IMR-90 (cell line): ENCODE measurements around the gene ATP1A3. TPM values are rescaled to one million over a fixed set of nuclear protein-coding genes. Genes with fewer than 3 reads are reported as not detected.

Experiments used
- ATAC-seq: fragments of 200-7000 bp; cut with Tn5 transposase; 2 replicates; pipeline ENCODE4 v1.9.1; 2020; ENCODE audit warnings: low read depth, mild to moderate bottlenecking, moderate library complexity
- BruUV-seq: library from RNA; stranded (reverse); fragments of 400-500 nt; replicated peaks from 2 replicates; lab custom pipeline; 2021; lab: Mats Ljungman, UMichigan
- CTCF ChIA-PET: fragments of 300-600 bp; formaldehyde crosslinking; extraction: SDS; loops from one replicate; lab custom pipeline; 2021; ENCODE audit warnings: antibody characterized with exemption; lab: Yijun Ruan, JAX
- POLR2A ChIA-PET: fragments of 300-600 bp; sonication (Branson Sonifier 250); formaldehyde crosslinking; loops from one replicate; lab custom pipeline; 2022; ENCODE audit warnings: antibody characterized with exemption; ENCODE audit not compliant: unreplicated experiment; lab: Charles Lee
- DNase-seq: peaks from one replicate; pipeline ENCODE4 v3.0.0; 2013
- H2AFZ ChIP-seq: replicated peaks from 2 replicates; pipeline ENCODE3; 2013; ENCODE audit warnings: low read length, mild to moderate bottlenecking; ENCODE audit not compliant: poor library complexity
- H2AK5ac ChIP-seq: 2 replicates; pipeline ENCODE4 v1.6.1; 2013; ENCODE audit warnings: low read depth, low read length, inconsistent platforms
- H2AK9ac ChIP-seq: replicated peaks from 2 replicates; pipeline ENCODE3; 2013; ENCODE audit warnings: mild to moderate bottlenecking, low read depth, low read length, moderate library complexity; ENCODE audit not compliant: poor library complexity
- H2BK120ac ChIP-seq: 2 replicates; pipeline ENCODE4 v1.6.1; 2013; ENCODE audit warnings: low read depth, low read length, inconsistent platforms
- H2BK15ac ChIP-seq: 3 replicates; pipeline ENCODE4 v1.6.1; 2013; ENCODE audit warnings: low read depth, low read length, inconsistent platforms
- H2BK20ac ChIP-seq: 2 replicates; pipeline ENCODE4 v1.6.1; 2013; ENCODE audit warnings: low read depth, mild to moderate bottlenecking, inconsistent platforms, low read length, moderate library complexity
- H2BK5ac ChIP-seq: 2 replicates; pipeline ENCODE4 v1.6.1; 2013; ENCODE audit warnings: mild to moderate bottlenecking, low read depth, low read length, inconsistent platforms; ENCODE audit not compliant: poor library complexity, severe bottlenecking
- H3K14ac ChIP-seq: replicated peaks from 2 replicates; pipeline ENCODE4 v1.6.1; 2013; ENCODE audit warnings: low read depth, low read length, inconsistent platforms
- H3K18ac ChIP-seq: 2 replicates; pipeline ENCODE4 v1.6.1; 2013; ENCODE audit warnings: low read depth, low read length, control low read depth
- H3K23ac ChIP-seq: 2 replicates; pipeline ENCODE4 v1.6.1; 2013; ENCODE audit warnings: low read depth, low read length, inconsistent platforms
- H3K27ac ChIP-seq: 2 replicates; pipeline ENCODE4 v1.5.1; 2013; ENCODE audit warnings: mild to moderate bottlenecking, control low read depth, low read length; ENCODE audit not compliant: insufficient read depth
- H3K27me3 ChIP-seq: 2 replicates; pipeline ENCODE4 v1.6.1; 2013; ENCODE audit warnings: low read length; ENCODE audit not compliant: control insufficient read depth, insufficient read depth
- H3K36me3 ChIP-seq: 2 replicates; pipeline ENCODE4 v1.6.1; 2013; ENCODE audit warnings: low read length, mixed read lengths; ENCODE audit not compliant: control insufficient read depth, insufficient read depth
- H3K4ac ChIP-seq: 2 replicates; pipeline ENCODE4 v1.6.1; 2013; ENCODE audit warnings: low read depth, low read length, inconsistent platforms
- H3K4me1 ChIP-seq: 2 replicates; pipeline ENCODE4 v1.6.1; 2013; ENCODE audit warnings: low read length, mixed read lengths; ENCODE audit not compliant: control insufficient read depth, insufficient read depth
- H3K4me2 ChIP-seq: 2 replicates; pipeline ENCODE4 v1.6.1; 2013; ENCODE audit warnings: low read depth, mild to moderate bottlenecking, control low read depth, low read length, moderate library complexity
- H3K4me3 ChIP-seq: 2 replicates; pipeline ENCODE4 v1.5.1; 2013; ENCODE audit warnings: low read depth, mild to moderate bottlenecking, control low read depth, low read length, moderate library complexity; ENCODE audit not compliant: insufficient read depth
- H3K56ac ChIP-seq: 2 replicates; pipeline ENCODE4 v1.6.1; 2013; ENCODE audit warnings: low read length, inconsistent platforms; ENCODE audit not compliant: insufficient read depth; ENCODE audit errors: extremely low read depth
- H3K79me1 ChIP-seq, 2 experiments: 2 replicates each; pipeline ENCODE4 v1.6.1; 2013; ENCODE audit warnings: low read length in 2 of 2, inconsistent platforms in 1 of 2, low read depth in 1 of 2
- H3K9ac ChIP-seq: 2 replicates; pipeline ENCODE4 v1.6.1; 2013; ENCODE audit warnings: low read depth, low read length, control low read depth
- H3K9me1 ChIP-seq: 2 replicates; pipeline ENCODE4 v1.6.1; 2013; ENCODE audit warnings: low read length, inconsistent platforms; ENCODE audit not compliant: insufficient read depth
- H3K9me3 ChIP-seq: 2 replicates; pipeline ENCODE4 v1.6.1; 2013; ENCODE audit warnings: low read length; ENCODE audit not compliant: control insufficient read depth, insufficient read depth
- H4K20me1 ChIP-seq: 2 replicates; pipeline ENCODE4 v1.6.1; 2013; ENCODE audit warnings: low read length, inconsistent platforms; ENCODE audit not compliant: insufficient read depth
- H4K5ac ChIP-seq: 2 replicates; pipeline ENCODE4 v1.6.1; 2013; ENCODE audit warnings: mild to moderate bottlenecking, low read depth, low read length, control low read depth
- H4K8ac ChIP-seq, 2 experiments: 2 replicates each; pipeline ENCODE4 v1.6.1; 2013; ENCODE audit warnings: low read depth in 2 of 2, low read length in 2 of 2, control low read depth in 1 of 2, inconsistent platforms in 1 of 2
- H4K91ac ChIP-seq: 2 replicates; pipeline ENCODE4 v1.6.1; 2013; ENCODE audit warnings: low read depth, low read length, inconsistent platforms; ENCODE audit not compliant: insufficient read depth
- CHD1 ChIP-seq: IDR thresholded peaks from 2 replicates; pipeline ENCODE4 v1.6.1; 2012; ENCODE audit warnings: low read depth, low read length, improper control_type of control experiment
- NFE2L2 ChIP-seq: fragments of 150-350 bp; IDR thresholded peaks from 2 replicates; pipeline ENCODE4 v1.6.1; 2016; ENCODE audit warnings: low read depth, mild to moderate bottlenecking, low read length
- WGBS, 2 experiments: methylation state at CpG; one replicate each; pipeline versions ENCODE4 v1.1.5 to v1.1.7; 2013; ENCODE audit warnings: missing lambda C conversion rate in 2 of 2; ENCODE audit not compliant: insufficient read length in 1 of 2; ENCODE audit errors: extremely low coverage in 2 of 2; 5-methylcytosine and 5-hydroxymethylcytosine counted together
- dilution Hi-C: fragments of 300-500 bp; cut with HindIII; formaldehyde crosslinking; loops from one replicate; pipeline ENCODE4 v1.14.3; 2018; ENCODE audit warnings: low sequenced_read_pairs; ENCODE audit not compliant: unreplicated experiment
- in situ Hi-C: fragments of 300-500 bp; cut with MboI; formaldehyde crosslinking; loops from 3 replicates; pipeline ENCODE4 v1.14.3; 2019; ENCODE audit warnings: low sequenced_read_pairs, inconsistent platforms, mixed read lengths
- intact Hi-C: fragments of 100-400 bp; cut with micrococcal nuclease; formaldehyde crosslinking; loops from 2 replicates; pipeline ENCODE4 v1.10.0; 2022
- polyA plus RNA-seq, 3 experiments: library from polyadenylated mRNA; depleted of rRNA; stranded (reverse); fragments of >200 nt; gene quantifications; 2 replicates each; pipeline ENCODE4 v1.2.3, GENCODE V29; 2012; ENCODE audit warnings: low replicate concordance in 1 of 3
- total RNA-seq: library from RNA; depleted of rRNA; stranded (reverse); fragments of >200 nt; gene quantifications from 2 replicates; pipeline ENCODE4 v1.2.3, GENCODE V29; 2012

Gene ATP1A3
- total and polyA plus RNA-seq, 2 of the 4 experiments (the other 2 are of a cell fraction) = under 0.01 to 0.12 TPM

- peak overlapping the region; percentile 75 for H3K4me2 ChIP-seq
- H2AK9ac ChIP-seq = peak overlapping the region; percentile 76
- ATAC-seq (no peak), DNase-seq (no peak)
- H2BK120ac ChIP-seq = no peak overlapping the region
- dilution Hi-C loops (no loop called here), intact Hi-C loops (no loop called here), in situ Hi-C loops (no loop called here)
- no peak overlapping the region for H3K14ac ChIP-seq
- WGBS, 2 experiments = 1% methylated on average over 14 of the region's 29 CpGs; no CpG with 5 or more reads in 1 of the 2 experiments
- H2AFZ ChIP-seq = peak overlapping the region; percentile 81
- no peak overlapping the region for H4K91ac ChIP-seq
- H3K4me3 ChIP-seq = peak overlapping the region; percentile 5
- no peaks in the 10 kb centered on the region for H3K36me3 ChIP-seq
- ChIA-PET CTCF (no interaction called here), POLR2A (no interaction called here)
- H3K9me1 ChIP-seq = no peaks in the 10 kb centered on the region; the same call in 1 of the 2 replicates
- H4K8ac ChIP-seq = no peak overlapping the region
- no peak overlapping the region for H3K27ac ChIP-seq
- peak overlapping the region; percentile 84; the same call in 1 of the 2 replicates for H3K23ac ChIP-seq
- no peak overlapping the region; the same call in 2 of the 3 replicates for H2BK15ac ChIP-seq
- H3K56ac ChIP-seq = no peak overlapping the region
- H3K9me3 ChIP-seq = peaks cover 3% of the 10 kb centered on the region; the same call in 1 of the 2 replicates
- no peak overlapping the region for H2BK5ac ChIP-seq
- no peak overlapping the region for H3K4ac ChIP-seq
- no peak overlapping the region for H2BK20ac ChIP-seq
- no TSS peak for BruUV-seq
- no peaks in the 10 kb centered on the region for H3K79me1 ChIP-seq
- TF ChIP-seq NFE2L2 = no peak
- TF ChIP-seq CHD1 = no peak
- H4K20me1 ChIP-seq = peaks cover 23% of the 10 kb centered on the region
- peaks cover 7% of the 10 kb centered on the region for H3K4me1 ChIP-seq
- H3K9ac ChIP-seq = no peak overlapping the region
- H2AK5ac ChIP-seq = peak overlapping the region; percentile 58; the same call in 1 of the 2 replicates
- H3K27me3 ChIP-seq = peaks cover 91% of the 10 kb centered on the region
- no peak overlapping the region for H3K18ac ChIP-seq
- H4K5ac ChIP-seq = no peak overlapping the region
Observed at GRCh38 chr19:41928754-41929535, 65.1 kb downstream of the ATP1A3 start.
